ENCODE data around the gene RIN2.
"Not testable (repeated sequence)": the region's sequence is repeated elsewhere in the genome, so short reads cannot be mapped to it uniquely, and the experiment has no call there.

Gene RIN2

GRCh38 chr20:19740512-19740911, 17.5 kb upstream of the RIN2 start:
- no peak for DNase-seq

GRCh38 chr20:19741924-19742323, 16.1 kb upstream of the RIN2 start:
- DNase-seq = no peak

GRCh38 chr20:19742974-19743639, 15.0 kb upstream of the RIN2 start:
- no peak for DNase-seq

- no peak for DNase-seq
These were observed 14.4 kb upstream of the RIN2 start for GRCh38 chr20:19743640-19743995.

GRCh38 chr20:19745106-19745505, 13.0 kb upstream of the RIN2 start:
- no peak for DNase-seq

GRCh38 chr20:19745584-19745983, 12.5 kb upstream of the RIN2 start:
- no peak for DNase-seq

GRCh38 chr20:19746396-19746795, 11.7 kb upstream of the RIN2 start:
- DNase-seq = no peak

- no peak for DNase-seq
These were observed 10.2 kb upstream of the RIN2 start for GRCh38 chr20:19747903-19748302.

GRCh38 chr20:19748681-19749080, 9.4 kb upstream of the RIN2 start:
- DNase-seq = no peak

- DNase-seq = no peak
These were observed 8.4 kb upstream of the RIN2 start for GRCh38 chr20:19749618-19750071.

GRCh38 chr20:19750101-19750606, 7.9 kb upstream of the RIN2 start:
- DNase-seq = no peak

- DNase-seq = no peak
These were observed 7.0 kb upstream of the RIN2 start for GRCh38 chr20:19750907-19751636.

GRCh38 chr20:19754201-19754600, 3.9 kb upstream of the RIN2 start:
- not testable (repeated sequence) for DNase-seq

GRCh38 chr20:19756761-19757486, 1.1 kb upstream of the RIN2 start:
- no peak for DNase-seq

- DNase-seq = no peak
These were observed 448 bp upstream of the RIN2 start for GRCh38 chr20:19757487-19758132.

GRCh38 chr20:19758501-19759331, 658 bp downstream of the RIN2 start:
- no peak for DNase-seq

- no peak for DNase-seq
These were observed 2.3 kb downstream of the RIN2 start for GRCh38 chr20:19760371-19760721.

- DNase-seq = no peak
These were observed 3.3 kb downstream of the RIN2 start for GRCh38 chr20:19761326-19761725.

GRCh38 chr20:19761841-19762240, 3.8 kb downstream of the RIN2 start:
- DNase-seq = no peak

GRCh38 chr20:19764207-19764606, 6.1 kb downstream of the RIN2 start:
- no peak for DNase-seq

GRCh38 chr20:19765266-19765665, 7.2 kb downstream of the RIN2 start:
- DNase-seq = no peak

- DNase-seq = no peak
These were observed 7.9 kb downstream of the RIN2 start for GRCh38 chr20:19765913-19766312.
